Measurements from ENCODE around the gene GRAMD2B. TPM values are rescaled to one million over a fixed set of nuclear protein-coding genes. Genes with fewer than 3 reads are reported as not detected.

GRAMD2B gene
- total and polyA plus RNA-seq, 2 of the 13 experiments (the other 11 are each of a cell fraction or from before 2014, with no cell fraction given), result 8.1 to 10.6 TPM

- TF ChIP-seq NONO (IDR thresholded peaks at IDR 0.05) (no peak), NONO (CRISPR knock-in tag; conservative IDR thresholded peaks at IDR 0.05) (0 out of 2 replicates have a peak, but pooled peaks have one; percentile 44), GPN1 (CRISPR knock-in tag; IDR thresholded peaks at IDR 0.05; ENCODE audit: borderline replicate concordance) (no peak), SOX5 (CRISPR knock-in tag; IDR thresholded peaks at IDR 0.05; ENCODE audit: borderline replicate concordance) (no peak), AKNA (CRISPR knock-in tag; IDR thresholded peaks at IDR 0.05; ENCODE audit: borderline replicate concordance) (no peak), ZFP62 (CRISPR knock-in tag; IDR thresholded peaks at IDR 0.05) (no peak), MBNL3 (CRISPR knock-in tag; conservative IDR thresholded peaks at IDR 0.05) (no peak), MZF1 (CRISPR knock-in tag; IDR thresholded peaks at IDR 0.05; ENCODE audit: borderline replicate concordance) (no peak), CAMTA2 (CRISPR knock-in tag; IDR thresholded peaks at IDR 0.05; ENCODE audit: borderline replicate concordance) (no peak), FOXK1 (CRISPR knock-in tag; IDR thresholded peaks at IDR 0.05; ENCODE audit: borderline replicate concordance, low read depth) (no peak), HNF4A (CRISPR knock-in tag; IDR thresholded peaks at IDR 0.05) (no peak), HDAC1 (CRISPR knock-in tag; IDR thresholded peaks at IDR 0.05) (no peak), ZNF775 (CRISPR knock-in tag; IDR thresholded peaks at IDR 0.05; ENCODE audit: borderline replicate concordance) (no peak), ZNF546 (CRISPR knock-in tag; conservative IDR thresholded peaks at IDR 0.05) (no peak), ZNF839 (CRISPR knock-in tag; IDR thresholded peaks at IDR 0.05; ENCODE audit: borderline replicate concordance) (no peak), SMARCE1 (IDR thresholded peaks at IDR 0.05; ENCODE audit: borderline replicate concordance) (no peak), ZNF737 (CRISPR knock-in tag; IDR thresholded peaks at IDR 0.05; ENCODE audit: borderline replicate concordance) (no peak), ZFY (CRISPR knock-in tag; IDR thresholded peaks at IDR 0.05) (peak; percentile 59), ZFP36 (IDR thresholded peaks at IDR 0.05; ENCODE audit: borderline replicate concordance, low read depth, low read length, partially characterized antibody) (no peak), CEBPG (CRISPR knock-in tag; IDR thresholded peaks at IDR 0.05) (peak; percentile 3; the same call in 1 of the 2 replicates), NFKB2 (CRISPR knock-in tag; IDR thresholded peaks at IDR 0.05; ENCODE audit: borderline replicate concordance) (peak; percentile 65; the same call in 1 of the 2 replicates)
- TF ChIP-seq, protein P1, sequence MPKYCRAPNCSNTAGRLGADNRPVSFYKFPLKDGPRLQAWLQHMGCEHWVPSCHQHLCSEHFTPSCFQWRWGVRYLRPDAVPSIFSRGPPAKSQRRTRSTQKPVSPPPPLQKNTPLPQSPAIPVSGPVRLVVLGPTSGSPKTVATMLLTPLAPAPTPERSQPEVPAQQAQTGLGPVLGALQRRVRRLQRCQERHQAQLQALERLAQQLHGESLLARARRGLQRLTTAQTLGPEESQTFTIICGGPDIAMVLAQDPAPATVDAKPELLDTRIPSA (CRISPR knock-in tag; IDR thresholded peaks at IDR 0.05; ENCODE audit: borderline replicate concordance), result no peak
- TF ChIP-seq, protein P2, sequence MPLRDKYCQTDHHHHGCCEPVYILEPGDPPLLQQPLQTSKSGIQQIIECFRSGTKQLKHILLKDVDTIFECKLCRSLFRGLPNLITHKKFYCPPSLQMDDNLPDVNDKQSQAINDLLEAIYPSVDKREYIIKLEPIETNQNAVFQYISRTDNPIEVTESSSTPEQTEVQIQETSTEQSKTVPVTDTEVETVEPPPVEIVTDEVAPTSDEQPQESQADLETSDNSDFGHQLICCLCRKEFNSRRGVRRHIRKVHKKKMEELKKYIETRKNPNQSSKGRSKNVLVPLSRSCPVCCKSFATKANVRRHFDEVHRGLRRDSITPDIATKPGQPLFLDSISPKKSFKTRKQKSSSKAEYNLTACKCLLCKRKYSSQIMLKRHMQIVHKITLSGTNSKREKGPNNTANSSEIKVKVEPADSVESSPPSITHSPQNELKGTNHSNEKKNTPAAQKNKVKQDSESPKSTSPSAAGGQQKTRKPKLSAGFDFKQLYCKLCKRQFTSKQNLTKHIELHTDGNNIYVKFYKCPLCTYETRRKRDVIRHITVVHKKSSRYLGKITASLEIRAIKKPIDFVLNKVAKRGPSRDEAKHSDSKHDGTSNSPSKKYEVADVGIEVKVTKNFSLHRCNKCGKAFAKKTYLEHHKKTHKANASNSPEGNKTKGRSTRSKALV (CRISPR knock-in tag; IDR thresholded peaks at IDR 0.05), result peak; percentile 43; the same call in 1 of the 2 replicates
Observed at GRCh38 chr5:126422994-126423788, at the start of gene GRAMD2B (continued).

Measured in HepG2 (cell line).